Measurements from ENCODE around the gene SLC7A4.
A peak's percentile ranks its signal among the peaks of the same experiment; 100 is the strongest.

DNA sequence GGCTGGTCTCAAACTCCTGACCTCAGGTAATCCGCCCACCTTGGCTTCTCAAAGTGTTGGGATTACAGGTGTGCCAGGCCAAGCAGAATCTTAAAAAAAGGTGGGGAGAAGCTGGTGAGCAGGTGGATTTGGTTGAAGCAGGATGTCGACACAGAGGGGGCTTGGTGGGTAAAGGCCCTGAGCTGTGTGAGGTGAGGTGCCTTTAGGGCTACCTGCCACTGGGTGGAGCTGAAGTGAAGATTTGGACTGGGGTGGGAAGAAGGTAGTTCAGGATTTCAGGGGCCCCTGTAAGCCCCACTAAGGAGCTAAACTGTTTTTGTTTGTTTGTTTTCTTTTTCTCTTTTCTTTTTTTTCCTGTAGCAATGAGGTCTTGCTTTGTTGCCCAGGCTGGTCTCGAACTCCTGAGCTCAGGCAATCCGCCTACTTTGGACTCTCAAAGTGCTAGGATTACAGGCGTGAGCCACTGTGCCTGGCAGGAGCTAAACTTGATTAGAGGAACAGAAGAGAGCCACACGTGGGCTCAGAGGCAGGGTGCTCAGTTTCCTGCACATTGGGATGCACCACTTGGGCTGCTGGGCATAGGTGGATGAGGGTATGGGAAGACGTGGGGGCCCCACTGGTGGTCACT, 11.4 kb downstream of the SLC7A4 start:
- TF ChIP-seq CTCF (IDR thresholded peaks at IDR 0.05; ENCODE audit: low read length) (peak; percentile 45), EZH2 (optimal IDR thresholded peaks at IDR 0.05; ENCODE audit: low read depth, low read length) (no peak), EZH2phosphoT487 (IDR thresholded peaks at IDR 0.05; ENCODE audit: low read length) (no peak)

Data from MM.1S (cell line).